Cardiac muscle cell (in vitro differentiated cells and primary cell): ENCODE measurements around the gene CACNB4. TPM values are rescaled to one million over a fixed set of nuclear protein-coding genes. Genes with fewer than 3 reads are reported as not detected.
"Not testable (repeated sequence)": the region's sequence is repeated elsewhere in the genome, so short reads cannot be mapped to it uniquely, and the experiment has no call there.

ENCODE experiments used
- DNase-seq, 2 donors: peaks; one replicate each; pipeline versions ENCODE4 v3.0.0 to v3.0.0-alpha.2; 2010 to 2017; ENCODE audit warnings: low read depth in 1 of 2, low spot score in 1 of 2
- H3K27ac ChIP-seq: fragments of 200-600 bp; sonication (generic); 2 replicates; pipeline ENCODE4 v1.5.1; 2016
- H3K27me3 ChIP-seq: fragments of 200-600 bp; sonication (generic); 2 replicates; pipeline ENCODE4 v1.6.0; 2016; ENCODE audit warnings: control low read depth
- H3K36me3 ChIP-seq: fragments of 200-600 bp; sonication (generic); 2 replicates; pipeline ENCODE4 v1.5.1; 2016; ENCODE audit warnings: control low read depth
- H3K4me1 ChIP-seq: fragments of 200-600 bp; sonication (generic); 2 replicates; pipeline ENCODE4 v1.8.1; 2017; ENCODE audit warnings: low read depth, mild to moderate bottlenecking, mixed run types
- H3K4me3 ChIP-seq: fragments of 200-600 bp; sonication (generic); 2 replicates; pipeline ENCODE4 v1.5.1; 2016; ENCODE audit warnings: mild to moderate bottlenecking
- H3K9me3 ChIP-seq: fragments of 200-600 bp; sonication (generic); 2 replicates; pipeline ENCODE4 v1.5.1; 2017; ENCODE audit warnings: low read depth, mild to moderate bottlenecking, control low read depth
- CTCF ChIP-seq: IDR thresholded peaks from 2 replicates; pipeline ENCODE4 v1.5.1; 2012; ENCODE audit warnings: low read depth, mild to moderate bottlenecking, low read length
- polyA plus RNA-seq: library from polyadenylated mRNA; unstranded; fragments of >200 nt; fragmentation: Nextera tagmentation; extraction: Ambion mirVana; gene quantifications from 2 replicates; pipeline ENCODE4 v1.2.1, GENCODE V29; 2016
- total RNA-seq: library from RNA; depleted of rRNA; stranded (reverse); fragments of >200 nt; gene quantifications from 2 replicates; pipeline ENCODE4 v1.2.3, GENCODE V29; 2016

CACNB4 gene
- total and polyA plus RNA-seq, 2 experiments from 2014 or later: 0.09 to 0.18 TPM

DNA sequence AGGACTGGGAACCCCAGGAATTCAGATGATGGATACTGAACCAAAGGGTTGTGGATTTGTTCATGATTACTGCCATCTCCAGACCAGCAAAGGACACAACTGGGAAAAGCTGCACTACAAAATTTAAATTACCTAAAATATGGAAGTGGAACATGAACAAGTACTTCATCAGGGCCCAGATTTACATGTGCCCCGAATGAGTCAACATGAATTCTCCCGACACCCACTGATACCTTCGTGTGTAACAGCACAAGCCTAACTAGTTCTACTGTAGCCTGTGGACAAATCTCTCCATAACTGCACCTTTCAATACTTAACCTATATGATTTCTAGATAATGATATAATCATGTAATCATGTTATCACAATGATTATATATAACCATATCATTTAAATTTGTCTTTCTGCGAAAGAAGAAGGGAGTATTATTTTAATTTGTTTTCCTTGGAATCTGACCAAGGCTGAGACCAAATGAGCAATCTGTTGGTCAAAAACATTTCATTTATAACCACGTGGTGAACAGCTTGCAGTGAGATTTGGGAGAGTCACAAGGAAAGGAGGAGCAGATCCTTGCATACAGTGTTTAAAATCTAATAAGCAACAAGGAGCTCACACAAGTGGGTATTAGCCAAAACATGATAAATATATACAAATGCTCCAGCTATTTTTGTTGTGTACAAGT, 70.5 kb downstream of the CACNB4 start:
- peak in 1 of 2 donors; percentile 30 for DNase-seq
- no peaks in the 10 kb centered on the region for H3K27me3 ChIP-seq
- no peak overlapping the region for H3K27ac ChIP-seq
- H3K4me1 ChIP-seq: no peaks in the 10 kb centered on the region
- TF ChIP-seq CTCF: no peak
- no peaks in the 10 kb centered on the region for H3K9me3 ChIP-seq
- H3K4me3 ChIP-seq: no peak overlapping the region
- H3K36me3 ChIP-seq: no peaks in the 10 kb centered on the region

- DNase-seq: peak; percentile 82 to 84
- H3K9me3 ChIP-seq: no peaks in the 10 kb centered on the region
- no peaks in the 10 kb centered on the region for H3K4me1 ChIP-seq
- no peaks in the 10 kb centered on the region for H3K36me3 ChIP-seq
- peak; percentile 99 for TF ChIP-seq CTCF
- peak overlapping the region; percentile 37 for H3K4me3 ChIP-seq
- peaks cover 3% of the 10 kb centered on the region for H3K27me3 ChIP-seq
- H3K27ac ChIP-seq: no peak overlapping the region
These were observed 73.1 kb downstream of the CACNB4 start for GRCh38 chr2:152025678-152026287.

DNA sequence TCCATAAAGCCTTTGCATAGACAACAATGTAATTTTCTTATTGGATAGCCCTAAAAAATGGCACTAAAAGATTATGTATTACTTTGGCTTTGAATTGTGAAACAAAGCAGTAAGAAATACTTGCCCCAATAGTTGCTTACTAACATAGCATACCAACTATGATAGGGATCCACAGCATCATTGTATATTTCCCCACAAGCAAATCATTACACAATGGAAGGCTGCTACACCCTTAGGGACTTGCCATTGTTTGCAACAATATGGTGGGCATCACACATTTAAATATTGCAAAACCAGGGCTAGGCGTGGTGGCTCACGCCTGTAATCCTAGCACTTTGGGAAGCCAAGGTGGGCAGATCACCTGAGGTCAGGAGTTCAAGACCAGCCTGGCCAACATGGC, 74.4 kb downstream of the CACNB4 start:
- TF ChIP-seq CTCF: no peak

DNA sequence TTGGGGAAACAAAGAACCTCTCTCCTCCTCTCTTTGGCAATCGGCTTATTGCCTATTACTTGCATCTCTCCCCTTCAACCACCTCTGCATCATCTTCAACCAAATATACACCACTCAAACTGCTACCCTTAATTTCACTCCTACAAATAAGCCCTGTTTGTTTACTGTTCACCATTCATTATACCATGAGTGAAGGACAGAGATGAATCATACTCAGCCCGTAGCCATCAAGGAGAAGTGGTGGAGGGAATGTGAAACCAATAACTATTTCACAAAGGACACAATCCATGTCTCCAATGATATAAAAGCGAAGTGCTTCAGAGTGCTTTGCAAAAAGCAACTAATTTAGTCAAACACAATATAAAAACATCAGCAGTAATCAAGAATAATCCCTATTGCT, 76.8 kb downstream of the CACNB4 start:
- DNase-seq: no peak
- Histone ChIP-seq H3K27me3 (peaks cover 8% of the 10 kb centered on the region), H3K4me1 (no peaks in the 10 kb centered on the region), H3K9me3 (no peaks in the 10 kb centered on the region), H3K36me3 (no peaks in the 10 kb centered on the region), H3K27ac (no peak overlapping the region), H3K4me3 (no peak overlapping the region)
- TF ChIP-seq CTCF: no peak

More for the DNA sequence above, 74.4 kb downstream of the CACNB4 start:
- H3K9me3 ChIP-seq: no peaks in the 10 kb centered on the region
- DNase-seq: no peak
- H3K27me3 ChIP-seq: peaks cover 8% of the 10 kb centered on the region
- no peaks in the 10 kb centered on the region for H3K36me3 ChIP-seq
- H3K27ac ChIP-seq: no peak overlapping the region
- H3K4me3 ChIP-seq: no peak overlapping the region
- no peaks in the 10 kb centered on the region for H3K4me1 ChIP-seq

- H3K27ac ChIP-seq, H3K4me3 ChIP-seq, H3K36me3 ChIP-seq, DNase-seq, H3K27me3 ChIP-seq, H3K4me1 ChIP-seq, H3K9me3 ChIP-seq: not testable (repeated sequence)
These were observed 77.8 kb downstream of the CACNB4 start for GRCh38 chr2:152021001-152021400.

- no peak for TF ChIP-seq CTCF
- H3K4me1 ChIP-seq: no peaks in the 10 kb centered on the region
- H3K36me3 ChIP-seq: no peaks in the 10 kb centered on the region
- DNase-seq: no peak
- no peaks in the 10 kb centered on the region for H3K9me3 ChIP-seq
- peaks cover 8% of the 10 kb centered on the region for H3K27me3 ChIP-seq
- no peak overlapping the region for H3K4me3 ChIP-seq
- H3K27ac ChIP-seq: no peak overlapping the region
These were observed 79.1 kb downstream of the CACNB4 start for GRCh38 chr2:152019732-152020131.
